GM10266 (cell line): ENCODE results near the gene TEAD1.

Experiments
- DNase-seq: peaks from one replicate; pipeline ENCODE4 v3.0.0; 2012; ENCODE audit errors: extremely low spot score
- TF ChIP-seq, protein P1 (sequence below): IDR thresholded peaks from 2 replicates; pipeline ENCODE4 v1.5.1; 2012; ENCODE audit warnings: mild to moderate bottlenecking, low read depth; ENCODE audit not compliant: control insufficient read depth, insufficient read depth; ENCODE audit errors: missing control alignments

Gene TEAD1

DNA sequence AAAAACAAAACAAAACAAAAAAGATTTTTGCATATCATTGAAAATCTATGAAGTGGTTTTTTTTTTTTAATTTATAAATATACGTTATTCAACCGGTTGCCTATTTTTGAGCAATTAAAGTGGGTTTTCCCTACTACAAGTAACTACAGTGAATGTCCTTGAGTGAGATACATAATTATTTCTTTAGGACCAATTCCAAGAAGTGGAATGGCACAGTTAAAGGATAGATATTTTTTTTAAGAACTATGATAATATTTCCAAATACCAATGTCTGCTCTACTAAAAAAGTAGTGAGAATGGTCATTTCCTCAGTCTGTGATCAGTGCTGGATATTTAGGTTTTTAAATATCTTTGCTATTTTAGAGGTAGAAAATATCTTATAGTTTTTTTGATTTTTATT lies 118.8 kb downstream of the TEAD1 start:
- TF ChIP-seq, protein P1, sequence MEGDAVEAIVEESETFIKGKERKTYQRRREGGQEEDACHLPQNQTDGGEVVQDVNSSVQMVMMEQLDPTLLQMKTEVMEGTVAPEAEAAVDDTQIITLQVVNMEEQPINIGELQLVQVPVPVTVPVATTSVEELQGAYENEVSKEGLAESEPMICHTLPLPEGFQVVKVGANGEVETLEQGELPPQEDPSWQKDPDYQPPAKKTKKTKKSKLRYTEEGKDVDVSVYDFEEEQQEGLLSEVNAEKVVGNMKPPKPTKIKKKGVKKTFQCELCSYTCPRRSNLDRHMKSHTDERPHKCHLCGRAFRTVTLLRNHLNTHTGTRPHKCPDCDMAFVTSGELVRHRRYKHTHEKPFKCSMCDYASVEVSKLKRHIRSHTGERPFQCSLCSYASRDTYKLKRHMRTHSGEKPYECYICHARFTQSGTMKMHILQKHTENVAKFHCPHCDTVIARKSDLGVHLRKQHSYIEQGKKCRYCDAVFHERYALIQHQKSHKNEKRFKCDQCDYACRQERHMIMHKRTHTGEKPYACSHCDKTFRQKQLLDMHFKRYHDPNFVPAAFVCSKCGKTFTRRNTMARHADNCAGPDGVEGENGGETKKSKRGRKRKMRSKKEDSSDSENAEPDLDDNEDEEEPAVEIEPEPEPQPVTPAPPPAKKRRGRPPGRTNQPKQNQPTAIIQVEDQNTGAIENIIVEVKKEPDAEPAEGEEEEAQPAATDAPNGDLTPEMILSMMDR, result no peak
- DNase-seq, result no peak

GRCh38 chr11:12793506-12793905 lies 119.3 kb downstream of the TEAD1 start:
- TF ChIP-seq, protein P1, result no peak
- no peak for DNase-seq

- DNase-seq, result no peak
These were observed 120.5 kb downstream of the TEAD1 start for GRCh38 chr11:12794576-12795230.

DNA sequence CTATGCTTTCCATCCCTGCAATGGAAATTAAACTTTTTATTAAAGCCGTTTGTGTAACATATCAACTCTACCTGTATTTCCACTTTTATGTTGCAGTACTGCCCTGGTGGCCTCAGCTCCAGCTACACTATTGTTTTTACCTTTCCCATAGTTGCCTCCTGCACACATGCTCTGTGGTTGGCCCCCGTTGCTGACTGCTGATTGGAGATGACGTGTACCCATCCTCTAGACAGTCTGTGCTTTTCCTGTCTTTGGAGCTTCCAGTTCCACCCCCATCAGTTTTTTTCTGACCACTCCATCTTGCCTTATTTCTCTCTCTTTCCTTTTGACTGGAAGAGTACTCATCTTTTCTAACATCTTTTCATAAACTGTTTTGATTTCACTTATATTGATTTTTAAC lies 123.8 kb downstream of the TEAD1 start:
- TF ChIP-seq, protein P1, result no peak
- no peak for DNase-seq

More at GRCh38 chr11:12794576-12795230, 120.5 kb downstream of the TEAD1 start:
- TF ChIP-seq, protein P1, result no peak

DNA sequence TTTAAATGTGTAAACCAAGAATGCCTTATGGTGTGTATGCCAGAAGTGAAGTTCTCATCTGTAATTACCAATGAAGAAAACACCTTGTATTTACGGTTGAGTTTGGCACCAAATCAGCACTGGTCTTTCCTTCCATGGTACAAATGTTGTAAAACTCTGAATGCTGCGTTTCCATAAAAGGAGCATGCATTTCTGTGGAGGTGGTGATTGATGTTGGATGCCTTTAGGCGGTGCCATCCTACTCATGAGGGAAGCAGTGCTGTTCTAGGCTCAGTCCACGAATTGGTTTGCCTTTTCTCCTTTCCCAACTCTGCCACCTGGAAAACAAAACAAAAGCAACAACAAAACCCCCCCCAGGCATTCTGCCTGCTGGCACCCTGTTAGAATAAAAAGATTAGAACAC lies 124.4 kb downstream of the TEAD1 start:
- no peak for DNase-seq
- TF ChIP-seq, protein P1, result no peak

DNA sequence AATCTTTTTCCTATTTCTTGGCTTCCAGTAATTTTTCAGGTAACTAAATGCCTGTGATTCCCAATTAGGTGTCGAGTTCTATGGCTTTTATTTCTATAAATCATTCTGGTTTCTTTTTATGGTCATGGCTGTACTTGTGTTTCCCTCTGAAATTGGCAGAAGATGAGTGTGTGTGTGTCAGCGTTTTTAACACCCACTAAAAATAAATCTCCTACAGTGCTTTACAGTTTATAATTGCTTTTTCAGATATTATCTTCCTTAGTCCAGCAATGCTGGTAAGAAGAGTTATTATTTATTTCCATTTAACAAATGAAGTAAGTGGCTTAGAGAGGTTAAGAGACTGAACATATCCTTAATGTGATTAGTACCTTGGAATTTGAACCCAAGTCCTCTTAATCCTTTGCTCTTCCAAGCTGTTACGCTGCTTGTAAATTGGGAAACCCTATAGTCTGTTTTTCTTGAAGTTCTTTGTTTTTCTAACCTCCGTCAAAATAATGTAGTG lies 125.2 kb downstream of the TEAD1 start:
- DNase-seq, result no peak
- TF ChIP-seq, protein P1, result no peak

GRCh38 chr11:12800032-12800671 lies 125.9 kb downstream of the TEAD1 start:
- DNase-seq, result no peak
- TF ChIP-seq, protein P1, result no peak
